Measurements from ENCODE around the gene IMPA2. TPM values are rescaled to one million over a fixed set of nuclear protein-coding genes. Genes with fewer than 3 reads are reported as not detected.
A peak's percentile ranks its signal among the peaks of the same experiment; 100 is the strongest.
"Not testable (repeated sequence)": the region's sequence is repeated elsewhere in the genome, so short reads cannot be mapped to it uniquely, and the experiment has no call there.

Gene IMPA2
- total RNA-seq, 1 experiment from 2014 or later = 113 TPM

GRCh38 chr18:12066910-12067511 lies 85.7 kb downstream of the IMPA2 start:
- H3K4me3 Mint-ChIP-seq = no peak overlapping the region
- H3K9me3 Mint-ChIP-seq = no peaks in the 10 kb centered on the region
- no peaks in the 10 kb centered on the region for H3K4me1 Mint-ChIP-seq
- TF ChIP-seq RORB (CRISPR knock-in tag; IDR thresholded peaks at IDR 0.05) (no peak), SP1 (CRISPR knock-in tag; conservative IDR thresholded peaks at IDR 0.05) (no peak), TCF7 (CRISPR knock-in tag; IDR thresholded peaks at IDR 0.05; ENCODE audit: low read depth) (no peak), FOXJ3 (CRISPR knock-in tag; IDR thresholded peaks at IDR 0.05; ENCODE audit: borderline replicate concordance) (no peak)
- H3K27me3 Mint-ChIP-seq (ENCODE audit: low read depth) = no peaks in the 10 kb centered on the region
- H3K27ac Mint-ChIP-seq = no peak overlapping the region
- ChIA-PET CTCF (no interaction called here), POLR2A (no interaction called here)
- no peaks in the 10 kb centered on the region for H3K36me3 Mint-ChIP-seq
- DNase-seq (ENCODE audit: low spot score) (no peak), ATAC-seq (no peak)

GRCh38 chr18:12067671-12068070 lies 86.4 kb downstream of the IMPA2 start:
- DNase-seq (ENCODE audit: low spot score) (no peak), ATAC-seq (no peak)
- TF ChIP-seq FOXK1 (CRISPR knock-in tag; IDR thresholded peaks at IDR 0.05) = no peak
- no peak for TF ChIP-seq ZNF219 (CRISPR knock-in tag; IDR thresholded peaks at IDR 0.05; ENCODE audit: borderline replicate concordance)
- TF ChIP-seq ATF6 (CRISPR knock-in tag; IDR thresholded peaks at IDR 0.05) = no peak
- TF ChIP-seq, protein P1, sequence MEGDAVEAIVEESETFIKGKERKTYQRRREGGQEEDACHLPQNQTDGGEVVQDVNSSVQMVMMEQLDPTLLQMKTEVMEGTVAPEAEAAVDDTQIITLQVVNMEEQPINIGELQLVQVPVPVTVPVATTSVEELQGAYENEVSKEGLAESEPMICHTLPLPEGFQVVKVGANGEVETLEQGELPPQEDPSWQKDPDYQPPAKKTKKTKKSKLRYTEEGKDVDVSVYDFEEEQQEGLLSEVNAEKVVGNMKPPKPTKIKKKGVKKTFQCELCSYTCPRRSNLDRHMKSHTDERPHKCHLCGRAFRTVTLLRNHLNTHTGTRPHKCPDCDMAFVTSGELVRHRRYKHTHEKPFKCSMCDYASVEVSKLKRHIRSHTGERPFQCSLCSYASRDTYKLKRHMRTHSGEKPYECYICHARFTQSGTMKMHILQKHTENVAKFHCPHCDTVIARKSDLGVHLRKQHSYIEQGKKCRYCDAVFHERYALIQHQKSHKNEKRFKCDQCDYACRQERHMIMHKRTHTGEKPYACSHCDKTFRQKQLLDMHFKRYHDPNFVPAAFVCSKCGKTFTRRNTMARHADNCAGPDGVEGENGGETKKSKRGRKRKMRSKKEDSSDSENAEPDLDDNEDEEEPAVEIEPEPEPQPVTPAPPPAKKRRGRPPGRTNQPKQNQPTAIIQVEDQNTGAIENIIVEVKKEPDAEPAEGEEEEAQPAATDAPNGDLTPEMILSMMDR (IDR thresholded peaks at IDR 0.05) = no peak
- TF ChIP-seq, protein P2, sequence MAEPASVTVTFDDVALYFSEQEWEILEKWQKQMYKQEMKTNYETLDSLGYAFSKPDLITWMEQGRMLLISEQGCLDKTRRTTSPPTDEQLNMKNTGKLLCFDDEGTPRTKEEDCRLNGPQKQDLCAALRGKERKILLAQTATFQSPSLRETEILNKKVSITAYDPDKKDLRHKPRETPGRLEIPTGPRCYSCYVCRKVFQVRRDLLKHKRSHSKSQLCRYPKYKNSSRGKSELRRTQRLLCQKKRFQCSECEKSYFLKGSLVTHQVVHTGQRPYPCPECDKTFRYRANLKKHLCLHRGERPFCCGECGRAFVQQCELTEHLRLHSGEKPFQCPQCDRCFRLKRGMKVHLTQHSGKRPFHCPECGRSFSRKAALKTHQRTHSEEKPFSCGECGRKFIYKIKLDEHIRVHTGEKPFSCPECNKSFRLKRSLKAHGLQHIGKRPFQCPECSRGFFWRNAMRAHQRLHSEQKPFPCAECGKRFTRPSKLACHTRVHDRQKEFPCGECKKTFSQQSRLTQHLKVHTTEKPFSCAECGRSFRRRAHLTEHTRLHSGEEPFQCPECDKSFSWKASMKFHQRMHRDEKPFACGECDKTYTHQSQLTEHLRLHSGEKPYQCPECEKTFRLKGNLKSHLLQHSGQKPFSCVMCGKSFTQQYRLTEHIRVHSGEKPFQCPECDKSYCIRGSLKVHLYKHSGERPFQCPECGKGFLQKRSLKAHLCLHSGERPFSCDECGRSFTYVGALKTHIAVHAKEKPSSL (CRISPR knock-in tag; conservative IDR thresholded peaks at IDR 0.05) = no peak
- TF ChIP-seq, protein P3, sequence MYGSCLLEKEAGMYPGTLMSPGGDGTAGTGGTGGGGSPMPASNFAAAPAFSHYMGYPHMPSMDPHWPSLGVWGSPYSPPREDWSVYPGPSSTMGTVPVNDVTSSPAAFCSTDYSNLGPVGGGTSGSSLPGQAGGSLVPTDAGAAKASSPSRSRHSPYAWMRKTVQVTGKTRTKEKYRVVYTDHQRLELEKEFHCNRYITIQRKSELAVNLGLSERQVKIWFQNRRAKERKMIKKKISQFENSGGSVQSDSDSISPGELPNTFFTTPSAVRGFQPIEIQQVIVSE (CRISPR knock-in tag; IDR thresholded peaks at IDR 0.05; ENCODE audit: borderline replicate concordance) = no peak
- no peak for TF ChIP-seq ZNF423 (CRISPR knock-in tag; IDR thresholded peaks at IDR 0.05)
- TF ChIP-seq, protein P4, sequence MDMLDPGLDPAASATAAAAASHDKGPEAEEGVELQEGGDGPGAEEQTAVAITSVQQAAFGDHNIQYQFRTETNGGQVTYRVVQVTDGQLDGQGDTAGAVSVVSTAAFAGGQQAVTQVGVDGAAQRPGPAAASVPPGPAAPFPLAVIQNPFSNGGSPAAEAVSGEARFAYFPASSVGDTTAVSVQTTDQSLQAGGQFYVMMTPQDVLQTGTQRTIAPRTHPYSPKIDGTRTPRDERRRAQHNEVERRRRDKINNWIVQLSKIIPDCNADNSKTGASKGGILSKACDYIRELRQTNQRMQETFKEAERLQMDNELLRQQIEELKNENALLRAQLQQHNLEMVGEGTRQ (CRISPR knock-in tag; IDR thresholded peaks at IDR 0.05) = no peak
- TF ChIP-seq, protein P5, sequence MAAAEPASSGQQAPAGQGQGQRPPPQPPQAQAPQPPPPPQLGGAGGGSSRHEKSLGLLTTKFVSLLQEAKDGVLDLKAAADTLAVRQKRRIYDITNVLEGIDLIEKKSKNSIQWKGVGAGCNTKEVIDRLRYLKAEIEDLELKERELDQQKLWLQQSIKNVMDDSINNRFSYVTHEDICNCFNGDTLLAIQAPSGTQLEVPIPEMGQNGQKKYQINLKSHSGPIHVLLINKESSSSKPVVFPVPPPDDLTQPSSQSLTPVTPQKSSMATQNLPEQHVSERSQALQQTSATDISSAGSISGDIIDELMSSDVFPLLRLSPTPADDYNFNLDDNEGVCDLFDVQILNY (CRISPR knock-in tag; IDR thresholded peaks at IDR 0.05) = no peak
- TF ChIP-seq JUN (CRISPR knock-in tag; IDR thresholded peaks at IDR 0.05) = no peak
- no peak overlapping the region for H3K27ac Mint-ChIP-seq
- H3K36me3 Mint-ChIP-seq = no peaks in the 10 kb centered on the region
- H3K27me3 Mint-ChIP-seq (ENCODE audit: low read depth) = no peaks in the 10 kb centered on the region
- CTCF ChIA-PET = interaction anchor here (1.0 to 1.3 kb wide), 2 partner anchors 169 to 179 kb away, joined by 3 to 5 read pairs; no protein-coding TSS in a partner anchor
- no peak overlapping the region for H3K4me3 Mint-ChIP-seq
- POLR2A ChIA-PET = no interaction called here
- H3K4me1 Mint-ChIP-seq = no peaks in the 10 kb centered on the region
- no peaks in the 10 kb centered on the region for H3K9me3 Mint-ChIP-seq

DNA sequence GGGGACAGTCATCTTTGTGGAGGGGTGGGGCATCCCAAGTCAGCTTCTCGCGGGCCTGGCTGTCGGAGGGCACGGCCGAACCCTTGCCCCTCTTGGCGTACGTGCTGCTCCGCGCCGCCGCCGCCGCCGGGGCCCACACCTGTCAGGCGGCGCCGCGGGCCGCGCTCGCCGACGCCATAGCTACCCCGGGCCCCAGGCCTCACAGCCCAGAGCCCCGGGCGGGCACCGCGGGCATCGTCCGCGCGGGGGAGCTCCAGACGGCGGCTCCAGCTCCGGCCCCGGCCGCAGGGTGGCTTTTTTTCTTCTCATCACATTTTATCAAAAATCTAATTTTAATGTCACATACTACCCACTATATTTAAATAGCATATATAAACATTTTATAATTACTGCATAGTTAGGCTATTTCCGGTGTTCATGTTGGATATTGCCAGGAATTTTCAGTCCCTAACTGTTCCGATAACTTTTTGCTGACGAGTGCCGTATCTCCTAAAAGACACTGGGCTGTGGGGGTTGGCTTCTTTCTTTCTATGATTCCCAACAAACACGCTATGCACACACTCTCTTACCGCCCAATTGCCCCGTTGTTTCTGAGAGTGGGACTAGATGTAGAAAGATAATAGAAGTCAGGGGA lies 87.1 kb downstream of the IMPA2 start:
- CTCF ChIA-PET = interaction anchor here (1.0 to 1.3 kb wide), 3 partner anchors 30 to 178 kb away, joined by 3 to 5 read pairs (median 4); no protein-coding TSS in a partner anchor
- H3K27me3 Mint-ChIP-seq (ENCODE audit: low read depth); H3K9me3 Mint-ChIP-seq; POLR2A ChIA-PET; H3K4me3 Mint-ChIP-seq; DNase-seq (ENCODE audit: low spot score); H3K4me1 Mint-ChIP-seq; H3K36me3 Mint-ChIP-seq; H3K27ac Mint-ChIP-seq: not testable (repeated sequence)
- ATAC-seq = 0 out of 2 replicates have a peak, but pooled peaks have one; percentile 41

Measured in WTC11 (cell line).